ENCODE results near the gene HOOK2.

GRCh38 chr19:12736995-12737834, 38.1 kb downstream of the HOOK2 start, which contains the start of gene GET3:
- TF ChIP-seq POLR2A (IDR thresholded peaks at IDR 0.05), result peak in 1 of 2 donors; percentile 46
- peak in 3 of 6 experiments; percentile 23 to 56 (median 30) for TF ChIP-seq CTCF (IDR thresholded peaks at IDR 0.05)
